ENCODE data around the gene FANCD2. TPM values are rescaled to one million over a fixed set of nuclear protein-coding genes. Genes with fewer than 3 reads are reported as not detected.
"Not testable (repeated sequence)": the region's sequence is repeated elsewhere in the genome, so short reads cannot be mapped to it uniquely, and the experiment has no call there.

The FANCD2 gene
- total RNA-seq, 1 experiment from 2014 or later: 36.1 TPM

GRCh38 chr3:10108091-10108490, 81.9 kb downstream of the FANCD2 start, which contains the start of gene FANCD2OS:
FANCD2OS (minus strand) TSS chr3:10108255; CDS start chr3:10104774, 3,481 bp downstream.
- DNase-seq (ENCODE audit: low spot score): no peak

- peak; percentile 97 for DNase-seq (ENCODE audit: low spot score)
These were observed 89.3 kb downstream of the FANCD2 start, which contains the start of gene BRK1 for GRCh38 chr3:10115326-10116137. BRK1 (plus strand) TSS chr3:10115675; CDS start chr3:10115702, 27 bp downstream.

DNA sequence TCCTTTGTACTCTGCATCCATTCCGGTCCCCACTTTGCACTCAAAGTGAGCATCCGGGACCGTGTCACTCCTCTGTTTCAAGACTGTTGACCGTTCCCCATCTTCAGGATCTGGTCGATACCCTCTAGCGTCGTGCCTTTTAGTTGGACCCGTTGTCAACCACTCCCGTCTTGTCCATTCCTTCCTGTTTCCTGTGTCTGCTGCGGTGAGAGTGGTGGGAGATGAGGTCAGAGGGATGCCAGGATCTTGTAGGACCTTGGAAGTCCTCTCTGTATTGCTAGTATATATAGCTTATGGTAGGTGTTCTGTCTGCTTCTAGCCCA, 89.9 kb downstream of the FANCD2 start:
- DNase-seq (ENCODE audit: low spot score): peak; percentile 47

- DNase-seq (ENCODE audit: low spot score): no peak
These were observed 90.7 kb downstream of the FANCD2 start for GRCh38 chr3:10116928-10117327.

DNA sequence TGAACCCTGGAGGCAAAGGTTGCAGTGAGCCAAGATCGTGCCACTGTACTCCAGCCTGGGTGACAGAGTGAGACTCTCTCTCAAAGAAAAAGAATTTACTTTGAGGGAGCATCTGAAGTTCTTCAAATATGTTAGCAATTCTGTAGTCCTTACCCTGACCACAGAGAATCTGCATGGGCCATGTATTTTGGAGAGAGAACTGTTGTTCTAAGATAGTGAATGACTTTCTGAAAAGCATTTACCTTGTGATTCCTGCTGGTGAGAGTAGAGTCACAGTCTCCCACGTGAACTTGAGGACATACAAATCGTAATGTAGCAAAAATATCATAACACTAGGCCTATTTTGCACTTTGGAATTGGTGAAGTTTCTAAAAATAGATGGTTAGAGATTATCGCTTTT, 93.1 kb downstream of the FANCD2 start:
- no peak for DNase-seq (ENCODE audit: low spot score)

DNA sequence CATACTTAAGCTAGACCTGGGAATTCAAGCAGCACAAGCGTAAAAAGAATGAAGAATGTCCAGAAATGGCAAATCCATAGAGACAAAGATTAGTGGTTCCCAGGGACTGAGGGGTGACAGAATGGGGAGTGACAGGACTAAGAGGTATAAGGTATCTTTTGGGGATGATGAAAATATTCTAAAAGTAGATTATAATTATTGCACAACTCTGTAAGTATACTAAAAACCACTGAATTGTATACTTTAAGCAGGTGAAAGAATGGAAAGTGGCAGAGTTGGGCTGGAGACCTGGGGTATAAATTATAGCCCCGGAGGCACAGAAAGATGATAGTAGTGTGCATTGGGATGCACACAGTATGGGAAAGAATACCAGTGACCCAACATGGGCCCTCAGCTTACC, 94.8 kb downstream of the FANCD2 start:
- no peak for DNase-seq (ENCODE audit: low spot score)

- no peak for DNase-seq (ENCODE audit: low spot score)
These were observed 96.5 kb downstream of the FANCD2 start for GRCh38 chr3:10122724-10123123.

DNA sequence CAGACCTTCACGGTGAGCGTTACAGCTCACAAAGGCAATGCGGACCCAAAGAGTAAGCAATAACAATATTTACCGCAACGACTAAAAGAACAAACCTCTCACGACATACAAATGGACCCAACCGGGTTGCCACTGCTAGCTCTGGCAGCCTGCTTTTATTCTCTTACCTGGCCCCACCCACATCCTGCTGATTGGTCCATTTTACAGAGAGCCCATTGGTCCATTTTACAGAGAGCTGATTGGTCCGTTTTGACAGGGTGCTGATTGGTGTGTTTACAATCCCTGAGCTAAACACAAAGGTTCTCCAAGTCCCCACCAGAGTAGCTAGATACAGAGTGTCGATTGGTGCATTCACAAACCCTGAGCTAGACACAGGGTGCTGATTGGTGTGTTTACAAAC, 109.6 kb downstream of the FANCD2 start:
- DNase-seq (ENCODE audit: low spot score): not testable (repeated sequence)

- DNase-seq (ENCODE audit: low spot score): no peak
These were observed 110.3 kb downstream of the FANCD2 start for GRCh38 chr3:10136426-10137005.

GRCh38 chr3:10137178-10137577, 110.9 kb downstream of the FANCD2 start:
- DNase-seq (ENCODE audit: low spot score): no peak

DNA sequence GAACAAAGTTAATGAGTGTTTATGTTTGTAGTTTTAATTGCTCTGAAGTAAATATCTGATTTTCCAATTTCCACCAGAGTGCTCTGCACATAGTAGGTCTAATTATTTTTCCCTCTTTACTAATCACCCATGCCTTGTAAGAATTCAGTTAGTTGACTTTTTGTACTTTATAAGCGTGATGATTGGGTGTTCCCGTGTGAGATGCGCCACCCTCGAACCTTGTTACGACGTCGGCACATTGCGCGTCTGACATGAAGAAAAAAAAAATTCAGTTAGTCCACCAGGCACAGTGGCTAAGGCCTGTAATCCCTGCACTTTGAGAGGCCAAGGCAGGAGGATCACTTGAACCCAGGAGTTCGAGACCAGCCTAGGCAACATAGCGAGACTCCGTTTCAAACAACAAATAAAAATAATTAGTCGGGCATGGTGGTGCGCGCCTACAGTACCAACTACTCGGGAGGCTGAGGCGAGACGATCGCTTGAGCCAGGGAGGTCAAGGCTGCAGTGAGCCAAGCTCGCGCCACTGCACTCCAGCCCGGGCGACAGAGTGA, 114.8 kb downstream of the FANCD2 start:
- no peak for DNase-seq (ENCODE audit: low spot score)

GRCh38 chr3:10142707-10143560, 116.7 kb downstream of the FANCD2 start:
- no peak for DNase-seq (ENCODE audit: low spot score)

- DNase-seq (ENCODE audit: low spot score): no peak
These were observed 119.4 kb downstream of the FANCD2 start for GRCh38 chr3:10145685-10146084.

- no peak for DNase-seq (ENCODE audit: low spot score)
These were observed 123.0 kb downstream of the FANCD2 start for GRCh38 chr3:10149226-10149625.

- no peak for DNase-seq (ENCODE audit: low spot score)
These were observed 124.8 kb downstream of the FANCD2 start for GRCh38 chr3:10150987-10151386.

Other genes starting within 250 kb of the FANCD2 start
- gene TADA3, start 234.0 kb upstream of the FANCD2 start, total RNA-seq (2014; rRNA removed; shearing (Covaris generic)): 150 and 167 TPM in 2 replicates
- gene ARPC4, start 233.4 kb upstream of the FANCD2 start, total RNA-seq (2014; rRNA removed; shearing (Covaris generic)): 196 and 274 TPM in 2 replicates
- 10.2 and 15.6 TPM in 2 replicates for gene TTLL3, start 216.2 kb upstream of the FANCD2 start, total RNA-seq (2014; rRNA removed; shearing (Covaris generic))
- gene RPUSD3, start 182.4 kb upstream of the FANCD2 start, total RNA-seq (2014; rRNA removed; shearing (Covaris generic)): 50.4 and 56.3 TPM in 2 replicates
- gene CIDEC, start 146.2 kb upstream of the FANCD2 start, total RNA-seq (2014; rRNA removed; shearing (Covaris generic)): not detected in 2 replicates
- 40.5 and 56.0 TPM in 2 replicates for gene JAGN1, start 135.8 kb upstream of the FANCD2 start, total RNA-seq (2014; rRNA removed; shearing (Covaris generic))
- 0.81 and 1.3 TPM in 2 replicates for gene IL17RE, start 123.6 kb upstream of the FANCD2 start, total RNA-seq (2014; rRNA removed; shearing (Covaris generic))
- 50.6 and 58.7 TPM in 2 replicates for gene IL17RC, start 109.3 kb upstream of the FANCD2 start, total RNA-seq (2014; rRNA removed; shearing (Covaris generic))
- gene CRELD1, start 92.6 kb upstream of the FANCD2 start, total RNA-seq (2014; rRNA removed; shearing (Covaris generic)): 14.5 and 16.1 TPM in 2 replicates
- 3.4 and 4.2 TPM in 2 replicates for gene PRRT3, start 74.0 kb upstream of the FANCD2 start, total RNA-seq (2014; rRNA removed; shearing (Covaris generic))
- gene EMC3, start 39.6 kb upstream of the FANCD2 start, total RNA-seq (2014; rRNA removed; shearing (Covaris generic)): 108 and 130 TPM in 2 replicates
- not detected in 2 replicates for gene FANCD2OS, start 81.8 kb downstream of the FANCD2 start, total RNA-seq (2014; rRNA removed; shearing (Covaris generic))
- gene BRK1, start 89.2 kb downstream of the FANCD2 start, total RNA-seq (2014; rRNA removed; shearing (Covaris generic)): 133 and 146 TPM in 2 replicates
- 35.1 and 42.6 TPM in 2 replicates for gene VHL, start 115.3 kb downstream of the FANCD2 start, total RNA-seq (2014; rRNA removed; shearing (Covaris generic))
- 5.6 and 6.4 TPM in 2 replicates for gene IRAK2, start 138.5 kb downstream of the FANCD2 start, total RNA-seq (2014; rRNA removed; shearing (Covaris generic))
- gene TATDN2, start 222.0 kb downstream of the FANCD2 start, total RNA-seq (2014; rRNA removed; shearing (Covaris generic)): 16.0 and 18.8 TPM in 2 replicates